Neural crest cell (in vitro differentiated cells): ENCODE measurements around the gene LRRC36. TPM values are rescaled to one million over a fixed set of nuclear protein-coding genes. Genes with fewer than 3 reads are reported as not detected.
A peak's percentile ranks its signal among the peaks of the same experiment; 100 is the strongest.

Experiments used
- DNase-seq: peaks from one replicate; pipeline ENCODE4 v3.0.0; 2021; ENCODE audit warnings: low read depth, mixed read lengths, low spot score
- H3K27ac Mint-ChIP-seq: one replicate; pipeline ENCODE4 v1.8.0; 2021; ENCODE audit warnings: mild to moderate bottlenecking, mixed read lengths; ENCODE audit not compliant: unreplicated experiment
- H3K27me3 Mint-ChIP-seq: 2 replicates; pipeline ENCODE4 v1.8.0; 2021; ENCODE audit warnings: low read depth, mild to moderate bottlenecking, mixed read lengths
- H3K36me3 Mint-ChIP-seq: 2 replicates; pipeline ENCODE4 v1.8.0; 2021; ENCODE audit warnings: low read depth, mild to moderate bottlenecking, mixed read lengths
- H3K4me1 Mint-ChIP-seq: 2 replicates; pipeline ENCODE4 v1.8.0; 2021; ENCODE audit warnings: mixed read lengths
- H3K4me3 Mint-ChIP-seq: one replicate; pipeline ENCODE4 v1.8.0; 2021; ENCODE audit warnings: mild to moderate bottlenecking, mixed read lengths
- H3K9me3 Mint-ChIP-seq: 2 replicates; pipeline ENCODE4 v1.8.0; 2021; ENCODE audit warnings: mixed read lengths
- CTCF ChIP-seq: fragments of 200-600 bp; sonication (generic); conservative IDR thresholded peaks from 2 replicates; pipeline ENCODE4 v1.5.0; 2021; ENCODE audit warnings: antibody characterized with exemption, mild to moderate bottlenecking
- total RNA-seq: library from RNA; stranded (reverse); gene quantifications from 2 replicates; pipeline ENCODE4 v1.2.1, GENCODE V29; 2021

LRRC36 gene
- total RNA-seq, 1 donor from 2014 or later: 0.21 TPM

GRCh38 chr16:67415872-67416793 lies 89.5 kb downstream of the LRRC36 start, which contains the start of gene ZDHHC1:
TSS of gene ZDHHC1 (minus strand) at chr16:67416477. CDS start at chr16:67407775, 8,702 bp downstream.
- peak within 1 kb of the TSS; percentile 84 for H3K4me3 Mint-ChIP-seq
- H3K27ac Mint-ChIP-seq: peak within 1 kb of the TSS; percentile 92

GRCh38 chr16:67417333-67418061 lies 90.9 kb downstream of the LRRC36 start:
- Mint-ChIP-seq H3K27ac (no peak overlapping the region), H3K36me3 (no peaks in the 10 kb centered on the region), H3K27me3 (peaks cover 3% of the 10 kb centered on the region), H3K4me1 (peaks cover 29% of the 10 kb centered on the region), H3K4me3 (peak overlapping the region; percentile 69), H3K9me3 (no peaks in the 10 kb centered on the region)
- TF ChIP-seq CTCF: no peak
- no peak for DNase-seq

More at GRCh38 chr16:67415872-67416793, 89.5 kb downstream of the LRRC36 start, which contains the start of gene ZDHHC1:
- Mint-ChIP-seq H3K36me3 (no peaks in the 10 kb centered on the region), H3K4me1 (peaks cover 27% of the 10 kb centered on the region), H3K27me3 (peaks cover 2% of the 10 kb centered on the region), H3K9me3 (no peaks in the 10 kb centered on the region)
- DNase-seq: peak; percentile 72
- peak; percentile 63 for TF ChIP-seq CTCF

- Mint-ChIP-seq H3K27ac (no peak overlapping the region), H3K4me3 (peak overlapping the region; percentile 27), H3K36me3 (no peaks in the 10 kb centered on the region), H3K4me1 (peaks cover 39% of the 10 kb centered on the region), H3K27me3 (peaks cover 16% of the 10 kb centered on the region), H3K9me3 (no peaks in the 10 kb centered on the region)
- no peak for DNase-seq
- TF ChIP-seq CTCF: no peak
Measured at GRCh38 chr16:67419502-67419901, 92.9 kb downstream of the LRRC36 start.

GRCh38 chr16:67419931-67420330 lies 93.3 kb downstream of the LRRC36 start:
- Mint-ChIP-seq H3K27ac (no peak overlapping the region), H3K27me3 (peaks cover 21% of the 10 kb centered on the region), H3K36me3 (no peaks in the 10 kb centered on the region), H3K4me1 (peaks cover 39% of the 10 kb centered on the region), H3K4me3 (no peak overlapping the region), H3K9me3 (no peaks in the 10 kb centered on the region)
- no peak for DNase-seq
- no peak for TF ChIP-seq CTCF

GRCh38 chr16:67421030-67421429 lies 94.4 kb downstream of the LRRC36 start:
- DNase-seq: no peak
- H3K4me3 Mint-ChIP-seq: peak overlapping the region; percentile 23
- H3K4me1 Mint-ChIP-seq: peaks cover 34% of the 10 kb centered on the region
- H3K36me3 Mint-ChIP-seq: no peaks in the 10 kb centered on the region
- H3K27ac Mint-ChIP-seq: no peak overlapping the region
- H3K27me3 Mint-ChIP-seq: peaks cover 30% of the 10 kb centered on the region
- TF ChIP-seq CTCF: no peak
- H3K9me3 Mint-ChIP-seq: no peaks in the 10 kb centered on the region
